ENCODE measurements around the gene ATP6V1G1. TPM values are rescaled to one million over a fixed set of nuclear protein-coding genes. Genes with fewer than 3 reads are reported as not detected.

Gene ATP6V1G1
- total RNA-seq, 1 experiment from 2014 or later: 119 TPM

DNA sequence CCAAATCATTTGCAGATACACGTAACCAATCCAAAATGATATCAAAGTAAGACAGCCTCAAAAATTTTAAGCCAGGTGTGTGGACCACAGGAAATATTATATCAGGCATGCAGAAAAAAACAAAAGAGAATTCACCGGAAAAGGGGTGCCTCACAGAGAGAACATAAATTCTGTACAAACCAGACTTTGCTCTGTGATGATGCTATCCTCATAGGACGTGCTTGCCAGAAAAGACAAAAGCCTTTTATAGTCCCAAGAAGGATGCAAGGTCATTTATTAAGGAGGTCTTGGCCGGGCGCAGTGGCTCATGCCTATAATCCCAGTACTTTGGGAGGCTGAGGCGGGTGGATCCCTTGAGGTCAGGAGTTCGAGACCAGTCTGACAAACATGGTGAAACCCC lies 16.8 kb upstream of the ATP6V1G1 start:
- no CpG with 5 or more reads among the region's 7 CpGs for WGBS (ENCODE audit: extremely low coverage, insufficient read length, low lambda C conversion rate)

More for the DNA sequence above, 16.8 kb upstream of the ATP6V1G1 start:
- Histone ChIP-seq H3K23me2 (ENCODE audit: insufficient read length, low read depth, low read length, poor library complexity, severe bottlenecking) (no peaks in the 10 kb centered on the region), H3K4me2 (ENCODE audit: insufficient read depth, insufficient read length, low read length) (no peak overlapping the region), H2BK120ac (ENCODE audit: low read depth, low read length, poor library complexity, severe bottlenecking) (no peak overlapping the region), H3K23ac (ENCODE audit: insufficient read length, low read depth, low read length) (no peak overlapping the region), H2BK12ac (ENCODE audit: insufficient read length, low read depth, low read length) (no peak overlapping the region), H2BK20ac (ENCODE audit: low read depth, low read length, poor library complexity, severe bottlenecking) (no peak overlapping the region), H2BK5ac (ENCODE audit: insufficient read length, low read length) (no peak overlapping the region), H3K9me3 (ENCODE audit: control insufficient read depth, low read depth, low read length) (no peaks in the 10 kb centered on the region), H3K14ac (ENCODE audit: insufficient read depth, low read length) (no peak overlapping the region), H3K27ac (ENCODE audit: insufficient read length, low read depth, low read length) (no peak overlapping the region), H3K4me1 (ENCODE audit: insufficient read depth, low read length) (no peaks in the 10 kb centered on the region), H3K4ac (ENCODE audit: low read depth, low read length) (no peak overlapping the region), H3K18ac (ENCODE audit: insufficient read length, low read depth, low read length) (no peak overlapping the region), H3T11ph (ENCODE audit: low read length) (no peak overlapping the region), H4K91ac (ENCODE audit: insufficient read length, low read depth, low read length) (no peak overlapping the region), H2AK5ac (ENCODE audit: insufficient read length, low read length) (no peak overlapping the region), H3K27me3 (ENCODE audit: insufficient read depth, low read length) (no peaks in the 10 kb centered on the region), H4K20me1 (ENCODE audit: control insufficient read depth, insufficient read depth, insufficient read length) (no peaks in the 10 kb centered on the region), H2BK15ac (ENCODE audit: low read depth, low read length) (no peak overlapping the region), H3K79me1 (ENCODE audit: insufficient read depth, low read depth, low read length, poor library complexity, severe bottlenecking) (no peaks in the 10 kb centered on the region), H4K8ac (replicated peaks; ENCODE audit: insufficient read length, low read depth, low read length) (no peak overlapping the region), H3K79me2 (ENCODE audit: insufficient read depth, low read length) (no peaks in the 10 kb centered on the region), H4K5ac (ENCODE audit: insufficient read length, low read depth, low read length) (no peak overlapping the region), H2AFZ (ENCODE audit: low read length) (no peak overlapping the region), H3K9ac (ENCODE audit: extremely low read depth, insufficient read length, low read length) (no peak overlapping the region), H3K56ac (ENCODE audit: insufficient read length, low read depth, low read length) (no peak overlapping the region)
- no peaks in the 10 kb centered on the region for H3K36me3 Mint-ChIP-seq (ENCODE audit: insufficient read depth in 1 of 3, low read depth in 3 of 3)
- DNase-seq: no peak
- no peak for TF ChIP-seq CTCF (conservative IDR thresholded peaks at IDR 0.05)
- no peak overlapping the region for H3K27ac Mint-ChIP-seq
- no peak overlapping the region for H3K4me3 Mint-ChIP-seq
- 0 out of 4 replicates have a peak, but pooled peaks cover 0 to 4% of the 10 kb centered on the region in 2 experiments for H3K4me1 Mint-ChIP-seq
- peaks cover 2% of the 10 kb centered on the region; the same call in 1 of the 2 replicates for H3K27me3 Mint-ChIP-seq (ENCODE audit: low read depth)
- H3K9me3 Mint-ChIP-seq: no peaks in the 10 kb centered on the region
